Islet precursor cell (in vitro differentiated cells): ENCODE measurements around the gene TENM4.

ENCODE experiments used
- DNase-seq: peaks from one replicate; pipeline ENCODE4 v3.0.0-alpha.2; 2018

The TENM4 gene

GRCh38 chr11:79340535-79340934, 100.3 kb downstream of the TENM4 start:
- no peak for DNase-seq

DNA sequence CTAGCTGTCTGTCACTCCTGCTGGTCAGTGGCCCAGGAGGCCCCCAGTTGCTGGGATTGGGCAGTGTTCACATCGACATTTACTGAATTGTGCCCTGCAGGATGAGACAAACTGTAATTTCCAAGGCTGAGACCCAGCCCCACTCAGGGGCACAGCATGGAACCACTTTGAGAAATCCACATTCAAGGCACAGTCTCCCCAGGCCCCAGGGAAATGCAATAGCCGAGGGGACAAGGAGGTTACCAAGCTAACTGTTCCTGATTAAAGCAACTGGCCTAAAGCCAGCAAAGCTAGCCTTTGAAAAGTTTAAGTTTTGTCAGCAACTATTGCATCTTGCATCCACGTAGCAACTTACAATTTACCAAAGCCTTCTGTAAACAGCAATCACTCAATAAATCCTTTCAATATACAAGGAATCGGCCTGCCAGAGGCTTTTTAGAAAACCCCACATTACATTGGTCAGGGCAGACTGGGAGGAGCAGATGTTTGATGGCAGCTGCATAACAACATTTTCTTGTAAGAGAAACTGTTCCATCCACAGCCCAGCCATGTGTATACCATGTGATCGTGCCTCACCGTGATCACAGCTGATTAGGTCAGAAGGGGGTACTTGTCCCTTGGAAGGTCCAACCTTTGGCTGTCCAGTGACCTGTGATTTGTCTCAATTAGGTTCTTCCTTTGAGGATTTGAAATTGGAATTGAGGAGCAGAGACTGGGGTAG, 103.9 kb downstream of the TENM4 start:
- DNase-seq, result no peak

GRCh38 chr11:79335681-79336080, 105.1 kb downstream of the TENM4 start:
- DNase-seq, result peak; percentile 80

DNA sequence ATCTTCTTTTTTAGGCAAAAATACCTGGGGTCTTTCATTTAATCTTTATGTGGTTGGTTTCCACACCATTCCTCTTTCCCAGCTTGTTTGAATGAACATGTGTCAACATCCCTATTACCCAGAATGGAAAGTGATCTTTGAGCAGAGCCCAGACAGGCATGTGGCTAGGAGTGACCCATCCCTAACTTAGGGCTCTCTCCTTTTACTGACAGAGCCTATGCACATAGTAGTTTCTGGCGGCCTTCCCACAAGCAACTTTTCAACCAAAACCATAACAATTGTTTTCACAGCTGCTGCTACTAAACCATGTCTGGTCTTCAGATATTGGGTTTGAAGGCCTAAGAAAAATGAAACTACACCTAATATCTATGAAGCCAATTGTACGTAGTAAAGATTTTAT, 107.5 kb downstream of the TENM4 start:
- no peak for DNase-seq

- no peak for DNase-seq
These were observed 108.8 kb downstream of the TENM4 start for GRCh38 chr11:79332017-79332416.

DNA sequence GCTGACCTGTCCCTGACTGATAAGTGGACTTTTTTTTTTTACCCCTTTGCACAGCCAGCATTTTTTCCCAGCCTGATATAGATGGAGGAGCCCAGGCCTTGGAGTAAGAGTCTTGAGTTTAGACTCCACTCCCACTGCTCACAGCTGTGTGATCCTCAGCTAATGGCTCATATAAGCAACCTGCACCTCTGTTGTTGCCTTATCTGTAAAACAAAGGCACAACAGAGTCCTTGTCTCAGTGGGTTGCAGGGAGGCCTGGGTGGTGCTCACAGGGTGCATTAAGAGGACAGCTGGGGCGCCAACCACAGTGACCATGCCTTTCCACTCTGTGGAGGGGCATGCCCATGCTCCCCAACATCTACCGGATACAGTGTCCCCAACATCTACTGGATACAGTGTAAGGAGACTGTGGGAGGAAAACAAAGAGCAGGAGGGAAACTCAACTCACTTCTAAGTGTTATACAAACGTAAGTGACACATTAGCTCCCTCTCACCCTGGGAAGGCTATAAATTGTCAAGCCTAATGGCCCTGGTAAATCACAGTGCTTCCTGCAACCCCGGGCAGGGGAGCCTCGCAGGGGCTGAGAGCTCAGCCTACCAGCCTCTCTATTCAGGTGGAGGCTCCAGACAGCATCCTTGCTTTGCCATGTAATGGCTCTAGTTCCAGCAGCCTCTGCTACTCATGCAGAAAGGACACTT, 109.5 kb downstream of the TENM4 start:
- DNase-seq, result no peak

GRCh38 chr11:79330651-79331050, 110.2 kb downstream of the TENM4 start:
- DNase-seq, result no peak

- no peak for DNase-seq
These were observed 111.3 kb downstream of the TENM4 start for GRCh38 chr11:79329561-79329960.

GRCh38 chr11:79328402-79328801, 112.4 kb downstream of the TENM4 start:
- no peak for DNase-seq

DNA sequence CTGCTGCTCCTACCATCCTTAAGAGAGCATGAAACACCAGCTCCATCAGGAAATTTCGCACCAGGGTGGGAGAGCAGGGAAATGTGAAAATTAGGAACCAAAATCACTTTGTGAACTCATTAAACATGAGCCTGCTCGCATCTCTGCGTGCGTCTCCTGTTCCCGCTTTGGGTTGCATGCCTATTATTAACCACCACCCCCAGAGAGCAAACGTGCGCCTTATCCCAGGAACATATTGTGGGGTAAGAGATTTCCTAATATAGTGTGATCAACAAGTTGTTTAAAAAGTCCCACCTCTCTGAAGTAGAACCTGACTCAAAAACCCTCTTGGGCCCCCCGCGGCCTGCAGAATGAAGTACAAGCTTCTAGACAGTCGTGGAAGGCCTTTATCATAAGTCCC, 115.0 kb downstream of the TENM4 start:
- no peak for DNase-seq

DNA sequence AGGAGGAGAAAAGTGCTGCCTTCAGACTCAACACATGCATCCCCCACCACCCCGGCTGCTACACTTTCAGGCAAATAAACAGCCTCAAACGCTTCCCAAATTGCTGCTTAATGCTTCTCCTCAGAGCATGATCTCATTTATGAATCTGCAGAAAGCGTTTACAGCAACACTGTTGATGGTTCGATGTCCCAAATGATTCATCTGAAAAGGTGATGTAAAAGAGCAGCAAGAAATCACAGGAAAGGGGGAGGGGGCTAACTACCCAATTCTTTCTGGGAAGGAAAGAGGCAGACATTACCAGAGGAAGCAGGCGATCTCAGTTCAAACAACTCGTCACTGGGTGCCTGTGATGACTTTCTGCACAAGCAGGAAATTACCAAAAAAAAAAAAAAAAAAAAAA, 119.6 kb downstream of the TENM4 start:
- DNase-seq, result no peak

- peak; percentile 69 for DNase-seq
These were observed 125.7 kb downstream of the TENM4 start for GRCh38 chr11:79314906-79315689.

DNA sequence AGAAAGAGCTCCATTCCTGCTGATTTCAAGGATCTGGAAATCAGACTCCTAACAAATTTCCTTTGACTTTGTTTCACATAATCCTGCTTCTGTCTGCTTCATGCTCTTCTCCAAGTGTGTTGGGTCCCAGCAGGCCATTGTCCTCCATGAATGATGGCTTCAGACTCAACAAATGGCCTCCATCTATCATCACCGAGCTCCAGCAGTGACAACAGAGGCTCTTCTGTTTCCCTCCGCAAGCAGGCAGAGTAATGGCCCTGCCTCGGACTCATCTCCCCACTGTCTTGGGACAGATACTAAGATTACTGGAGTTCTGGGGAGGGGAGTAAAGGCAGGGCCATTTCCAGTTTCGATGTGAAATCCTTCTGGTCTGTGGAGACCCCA, 127.3 kb downstream of the TENM4 start:
- no peak for DNase-seq

GRCh38 chr11:79312617-79313529, 128.0 kb downstream of the TENM4 start:
- DNase-seq, result no peak

- no peak for DNase-seq
These were observed 129.4 kb downstream of the TENM4 start for GRCh38 chr11:79311461-79311860.

DNA sequence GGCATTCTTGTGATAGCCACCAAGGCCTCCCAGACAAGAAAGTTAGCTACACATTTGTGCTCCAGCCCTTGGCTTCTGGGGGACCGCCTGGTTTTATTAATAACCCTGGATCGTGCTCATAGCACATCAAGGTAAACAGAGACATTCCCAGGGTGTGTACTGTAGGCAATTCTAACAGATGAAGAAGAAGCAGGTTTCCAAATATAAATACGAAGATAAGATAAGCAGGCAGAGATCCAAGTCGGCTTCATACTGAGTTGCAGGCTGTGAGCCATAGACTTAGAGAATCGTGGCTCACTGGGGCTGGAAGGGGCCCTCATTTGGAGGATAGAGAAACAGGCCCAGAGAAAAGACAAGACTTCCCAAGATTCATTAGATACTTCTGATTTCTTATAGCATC, 131.4 kb downstream of the TENM4 start:
- no peak for DNase-seq

- DNase-seq, result no peak
These were observed 132.4 kb downstream of the TENM4 start for GRCh38 chr11:79308429-79308828.

DNA sequence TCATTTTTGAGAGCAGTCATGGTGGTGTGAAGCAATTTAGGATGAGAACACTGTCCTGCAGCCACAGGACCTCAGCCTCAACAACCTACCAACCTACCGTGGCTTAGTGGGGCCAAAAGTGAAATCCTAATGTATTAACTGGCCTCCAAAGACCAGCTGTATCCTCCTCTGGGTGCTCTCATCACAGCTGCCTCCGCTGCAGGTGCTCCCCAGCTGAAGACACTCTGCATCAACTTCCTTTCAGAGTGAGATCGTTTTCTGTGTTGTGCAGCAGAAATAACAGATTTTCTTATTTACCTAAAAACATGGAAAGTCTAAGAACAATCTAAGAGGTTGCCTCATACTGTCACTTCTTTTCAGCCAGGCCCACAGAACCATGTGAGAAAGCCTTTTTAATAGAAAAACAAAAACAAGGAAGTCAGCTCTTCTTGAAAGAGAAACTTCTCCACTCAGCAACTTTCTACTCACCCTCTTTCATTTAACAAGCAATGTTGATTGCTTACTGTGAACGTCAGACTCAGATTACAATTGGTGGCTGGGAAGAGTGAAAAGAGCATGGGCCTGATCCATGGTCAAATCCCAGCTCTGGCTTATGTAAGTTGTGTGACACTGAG, 136.1 kb downstream of the TENM4 start:
- no peak for DNase-seq

DNA sequence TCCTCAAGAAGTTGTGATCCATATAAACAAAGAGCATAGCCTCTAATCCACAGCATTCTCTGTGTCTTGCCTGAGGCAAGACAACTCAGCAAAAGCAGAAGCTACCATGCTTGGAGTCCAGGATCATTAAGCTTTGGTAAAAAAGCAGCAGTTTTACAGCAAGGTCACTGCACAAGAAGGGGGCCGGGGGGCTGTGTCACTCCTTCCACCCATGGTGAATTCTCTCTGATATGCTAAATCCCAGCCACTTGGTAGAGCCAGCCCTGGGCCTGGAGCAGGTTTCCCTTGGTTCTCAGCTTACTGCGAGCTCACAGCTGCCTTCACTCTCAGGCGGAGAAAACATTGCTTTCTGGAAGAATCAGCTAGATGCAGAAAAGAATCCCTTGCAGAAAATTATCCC, 144.7 kb downstream of the TENM4 start:
- DNase-seq, result peak; percentile 92

DNA sequence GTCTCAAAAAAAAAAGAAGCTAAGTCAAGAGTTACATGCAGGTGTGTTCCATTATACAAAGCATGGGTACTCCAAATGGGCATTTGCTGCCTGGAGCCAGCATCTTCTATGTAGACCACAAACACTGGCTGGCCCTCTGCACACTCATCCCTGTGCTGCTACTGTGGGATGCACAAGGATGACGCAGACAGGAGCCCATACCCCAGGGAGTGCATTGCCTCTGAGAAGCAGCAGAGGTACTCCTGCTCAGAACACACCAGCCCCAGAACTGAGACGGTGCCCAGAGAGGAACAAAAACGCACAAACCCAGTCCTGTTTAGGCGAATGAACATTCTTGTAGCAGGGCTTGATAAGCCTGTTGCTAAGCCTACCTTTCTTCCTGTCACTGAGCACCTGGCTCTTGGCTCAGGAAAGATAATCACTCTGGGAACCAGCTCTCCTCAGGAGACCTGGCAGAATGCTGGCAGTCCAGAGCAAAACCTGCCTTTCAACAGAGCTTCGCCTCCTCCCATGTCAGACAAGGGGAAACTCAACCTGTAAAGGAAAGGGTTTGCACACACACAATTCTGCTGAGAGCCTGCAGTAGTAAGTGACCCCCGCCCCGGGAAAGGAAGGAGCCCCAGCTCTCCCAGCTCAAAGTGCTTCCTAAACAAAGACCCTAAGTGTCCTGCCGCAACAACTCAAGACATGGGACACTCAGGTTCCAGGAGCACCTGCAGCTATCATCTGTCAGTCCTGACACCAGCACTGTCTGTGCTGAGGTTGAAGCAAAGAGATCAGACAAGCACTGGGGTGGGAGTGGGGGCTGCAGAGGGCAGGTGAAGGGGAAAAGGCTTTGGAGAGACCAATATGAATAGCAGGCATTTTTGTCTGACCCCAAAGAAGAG, 145.7 kb downstream of the TENM4 start:
- peak; percentile 77 for DNase-seq

DNA sequence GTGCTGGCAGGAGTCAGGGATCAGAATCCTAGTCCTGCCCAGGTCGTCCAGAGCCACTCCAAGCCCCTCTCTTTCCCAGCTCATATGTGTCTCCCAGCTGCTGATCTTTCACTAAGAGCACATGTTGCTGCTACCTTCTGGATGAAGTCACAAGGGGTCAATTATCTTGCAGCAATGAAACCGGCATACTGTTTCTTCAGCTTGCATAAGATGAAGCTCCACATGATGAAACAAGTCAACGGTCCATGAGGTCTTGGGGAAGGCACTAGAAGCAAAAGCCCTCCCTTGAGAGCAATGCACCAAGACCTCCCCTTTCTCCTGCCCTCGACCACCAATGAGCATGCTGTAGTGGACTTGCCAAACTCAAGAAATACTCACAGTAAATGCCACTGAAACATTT, 148.9 kb downstream of the TENM4 start:
- no peak for DNase-seq
